HUES48 (cell line): ENCODE measurements around the gene SUMO3.
"Not testable (repeated sequence)": the region's sequence is repeated elsewhere in the genome, so short reads cannot be mapped to it uniquely, and the experiment has no call there.

Experiments
- H3K27ac ChIP-seq: one replicate; pipeline ENCODE4 v1.7.0; 2013; ENCODE audit warnings: low read depth, low read length, inconsistent platforms
- H3K27me3 ChIP-seq: 2 replicates; pipeline ENCODE4 v1.6.1; 2013; ENCODE audit warnings: mild to moderate bottlenecking, low read length; ENCODE audit not compliant: control insufficient read depth, insufficient read depth
- H3K36me3 ChIP-seq: 2 replicates; pipeline ENCODE4 v1.6.1; 2013; ENCODE audit warnings: low read length; ENCODE audit not compliant: control insufficient read depth, insufficient read depth
- H3K4me1 ChIP-seq: 2 replicates; pipeline ENCODE4 v1.6.1; 2013; ENCODE audit warnings: mild to moderate bottlenecking, low read length; ENCODE audit not compliant: control insufficient read depth, insufficient read depth
- H3K4me3 ChIP-seq: 2 replicates; pipeline ENCODE4 v1.5.1; 2013; ENCODE audit warnings: mild to moderate bottlenecking, low read depth, low read length
- H3K9ac ChIP-seq: 2 replicates; pipeline ENCODE4 v1.6.1; 2013; ENCODE audit warnings: mild to moderate bottlenecking, low read depth, low read length, moderate library complexity
- H3K9me3 ChIP-seq: 2 replicates; pipeline ENCODE4 v1.6.1; 2013; ENCODE audit warnings: low read length; ENCODE audit not compliant: control insufficient read depth, insufficient read depth

SUMO3 gene

GRCh38 chr21:44836349-44836665, 18.4 kb upstream of the SUMO3 start:
- Histone ChIP-seq H3K4me1 (no peaks in the 10 kb centered on the region; the same call in 1 of the 2 replicates), H3K27ac (no peak overlapping the region), H3K4me3 (no peak overlapping the region), H3K9me3 (no peaks in the 10 kb centered on the region), H3K36me3 (no peaks in the 10 kb centered on the region), H3K9ac (no peak overlapping the region), H3K27me3 (no peaks in the 10 kb centered on the region)

- H3K4me1 ChIP-seq = no peaks in the 10 kb centered on the region; the same call in 1 of the 2 replicates
- no peak overlapping the region for H3K9ac ChIP-seq
- no peak overlapping the region for H3K27ac ChIP-seq
- H3K4me3 ChIP-seq = no peak overlapping the region
- H3K9me3 ChIP-seq = no peaks in the 10 kb centered on the region
- H3K36me3 ChIP-seq = no peaks in the 10 kb centered on the region
- H3K27me3 ChIP-seq = no peaks in the 10 kb centered on the region
Observed at GRCh38 chr21:44835647-44835973, 17.7 kb upstream of the SUMO3 start.

- Histone ChIP-seq H3K4me3 (no peak overlapping the region), H3K4me1 (no peaks in the 10 kb centered on the region; the same call in 1 of the 2 replicates), H3K27me3 (no peaks in the 10 kb centered on the region), H3K9ac (no peak overlapping the region), H3K36me3 (no peaks in the 10 kb centered on the region), H3K9me3 (no peaks in the 10 kb centered on the region), H3K27ac (no peak overlapping the region)
Observed at GRCh38 chr21:44834951-44835646, 17.2 kb upstream of the SUMO3 start.

GRCh38 chr21:44834231-44834950, 16.5 kb upstream of the SUMO3 start:
- Histone ChIP-seq H3K36me3 (no peaks in the 10 kb centered on the region), H3K27ac (no peak overlapping the region), H3K9me3 (no peaks in the 10 kb centered on the region), H3K9ac (no peak overlapping the region), H3K4me1 (no peaks in the 10 kb centered on the region; the same call in 1 of the 2 replicates), H3K27me3 (no peaks in the 10 kb centered on the region), H3K4me3 (no peak overlapping the region)

- no peaks in the 10 kb centered on the region for H3K27me3 ChIP-seq
- no peaks in the 10 kb centered on the region; the same call in 1 of the 2 replicates for H3K4me1 ChIP-seq
- H3K4me3 ChIP-seq = no peak overlapping the region
- H3K36me3 ChIP-seq = no peaks in the 10 kb centered on the region
- H3K9ac ChIP-seq = no peak overlapping the region
- no peak overlapping the region for H3K27ac ChIP-seq
- peaks cover 3% of the 10 kb centered on the region for H3K9me3 ChIP-seq
Observed at GRCh38 chr21:44833663-44834062, 15.8 kb upstream of the SUMO3 start.

- H3K9ac ChIP-seq, H3K27me3 ChIP-seq, H3K36me3 ChIP-seq, H3K4me1 ChIP-seq, H3K27ac ChIP-seq, H3K9me3 ChIP-seq, H3K4me3 ChIP-seq: not testable (repeated sequence)
Observed at GRCh38 chr21:44832516-44833255, 14.8 kb upstream of the SUMO3 start.

- no peak overlapping the region for H3K9ac ChIP-seq
- peaks cover 17% of the 10 kb centered on the region for H3K9me3 ChIP-seq
- no peaks in the 10 kb centered on the region for H3K36me3 ChIP-seq
- H3K4me3 ChIP-seq = no peak overlapping the region
- H3K4me1 ChIP-seq = no peaks in the 10 kb centered on the region
- no peaks in the 10 kb centered on the region for H3K27me3 ChIP-seq
- H3K27ac ChIP-seq = no peak overlapping the region
Observed at GRCh38 chr21:44831227-44831860, 13.5 kb upstream of the SUMO3 start.

GRCh38 chr21:44829507-44830092, 11.7 kb upstream of the SUMO3 start:
- Histone ChIP-seq H3K9ac (no peak overlapping the region), H3K4me1 (no peaks in the 10 kb centered on the region), H3K27ac (no peak overlapping the region), H3K27me3 (no peaks in the 10 kb centered on the region), H3K4me3 (no peak overlapping the region), H3K9me3 (peaks cover 17% of the 10 kb centered on the region), H3K36me3 (no peaks in the 10 kb centered on the region)

- Histone ChIP-seq H3K4me3 (no peak overlapping the region), H3K36me3 (no peaks in the 10 kb centered on the region), H3K4me1 (no peaks in the 10 kb centered on the region), H3K9me3 (peaks cover 20% of the 10 kb centered on the region), H3K9ac (no peak overlapping the region), H3K27me3 (no peaks in the 10 kb centered on the region), H3K27ac (no peak overlapping the region)
Observed at GRCh38 chr21:44828362-44829056, 10.6 kb upstream of the SUMO3 start.

- Histone ChIP-seq H3K4me1 (no peaks in the 10 kb centered on the region), H3K9ac (no peak overlapping the region), H3K4me3 (no peak overlapping the region), H3K36me3 (no peaks in the 10 kb centered on the region), H3K9me3 (peaks cover 37% of the 10 kb centered on the region), H3K27ac (no peak overlapping the region), H3K27me3 (no peaks in the 10 kb centered on the region)
Observed at GRCh38 chr21:44823179-44823660, 5.4 kb upstream of the SUMO3 start.
